Neural progenitor cell (in vitro differentiated cells): Measurements from ENCODE around the gene TSSK2. TPM values are rescaled to one million over a fixed set of nuclear protein-coding genes. Genes with fewer than 3 reads are reported as not detected.

ENCODE experiments used
- DNase-seq: peaks from one replicate; pipeline ENCODE4 v3.0.0-alpha.2; 2016; ENCODE audit warnings: low spot score
- H2AFZ ChIP-seq: fragments of 200-600 bp; sonication (generic); replicated peaks from 2 replicates; pipeline ENCODE4 v1.6.1; 2016; ENCODE audit warnings: antibody characterized with exemption
- H3F3A ChIP-seq: fragments of 200-600 bp; sonication (generic); 2 replicates; pipeline ENCODE4 v1.6.1; 2016; ENCODE audit warnings: antibody characterized with exemption, low read depth
- H3K27ac ChIP-seq: fragments of 200-600 bp; sonication (generic); 2 replicates; pipeline ENCODE4 v1.5.1; 2016; ENCODE audit warnings: mild to moderate bottlenecking
- H3K27me3 ChIP-seq: fragments of 200-600 bp; sonication (generic); 2 replicates; pipeline ENCODE4 v1.6.1; 2016; ENCODE audit warnings: mild to moderate bottlenecking, moderate library complexity
- H3K36me3 ChIP-seq: fragments of 200-600 bp; sonication (generic); 2 replicates; pipeline ENCODE4 v1.5.1; 2016
- H3K4me1 ChIP-seq: fragments of 200-600 bp; sonication (generic); 2 replicates; pipeline ENCODE4 v1.6.1; 2016; ENCODE audit warnings: mixed run types
- H3K4me2 ChIP-seq: fragments of 200-600 bp; sonication (generic); 2 replicates; pipeline ENCODE4 v1.6.1; 2016
- H3K4me3 ChIP-seq: fragments of 200-600 bp; sonication (generic); 2 replicates; pipeline ENCODE4 v1.5.1; 2016
- H3K79me2 ChIP-seq: fragments of 200-600 bp; sonication (generic); 2 replicates; pipeline ENCODE4 v1.6.1; 2016; ENCODE audit warnings: low read depth
- H3K9ac ChIP-seq: fragments of 200-600 bp; sonication (generic); 2 replicates; pipeline ENCODE4 v1.6.1; 2016
- H3K9me3 ChIP-seq: fragments of 200-600 bp; sonication (generic); 2 replicates; pipeline ENCODE4 v1.5.1; 2016; ENCODE audit warnings: low read depth
- H4K20me1 ChIP-seq: fragments of 200-600 bp; sonication (generic); 2 replicates; pipeline ENCODE4 v1.6.1; 2016; ENCODE audit warnings: low read depth
- H3K27ac Mint-ChIP-seq: 3 replicates; pipeline ENCODE4 v1.8.0; 2021; ENCODE audit warnings: mixed read lengths
- H3K27me3 Mint-ChIP-seq: 2 replicates; pipeline ENCODE4 v1.8.0; 2022; ENCODE audit warnings: low read depth, mild to moderate bottlenecking, inconsistent platforms, moderate library complexity, mixed read lengths; ENCODE audit not compliant: insufficient read depth
- H3K36me3 Mint-ChIP-seq: 3 replicates; pipeline ENCODE4 v1.8.0; 2021; ENCODE audit warnings: mixed read lengths
- H3K4me1 Mint-ChIP-seq: 3 replicates; pipeline ENCODE4 v1.8.0; 2021; ENCODE audit warnings: mixed read lengths
- H3K4me3 Mint-ChIP-seq: 3 replicates; pipeline ENCODE4 v1.8.0; 2021; ENCODE audit warnings: mild to moderate bottlenecking, moderate library complexity, mixed read lengths
- H3K9me3 Mint-ChIP-seq: 3 replicates; pipeline ENCODE4 v1.8.0; 2020; ENCODE audit warnings: mixed read lengths
- CTCF ChIP-seq: fragments of 200-600 bp; sonication (generic); IDR thresholded peaks from 2 replicates; pipeline ENCODE4 v1.5.1; 2017; ENCODE audit warnings: antibody characterized with exemption, mild to moderate bottlenecking
- EZH2 ChIP-seq: fragments of 200-600 bp; sonication (generic); IDR thresholded peaks from 2 replicates; pipeline ENCODE4 v1.6.1; 2017; ENCODE audit warnings: antibody characterized with exemption, mild to moderate bottlenecking, moderate library complexity
- EZH2phosphoT487 ChIP-seq: fragments of 200-600 bp; sonication (generic); IDR thresholded peaks from 2 replicates; pipeline ENCODE4 v1.6.1; 2017; ENCODE audit warnings: antibody characterized with exemption
- total RNA-seq: library from RNA; depleted of rRNA; stranded (reverse); fragments of >200 nt; gene quantifications from 2 replicates; pipeline ENCODE4 v1.2.3, GENCODE V29; 2015; ENCODE audit warnings: low replicate concordance

TSSK2 gene
- total RNA-seq, 1 donor from 2014 or later = not detected

GRCh38 chr22:19136915-19137314 lies 5.8 kb downstream of the TSSK2 start:
- H3K9ac ChIP-seq = no peak overlapping the region
- H3F3A ChIP-seq = no peaks in the 10 kb centered on the region
- peaks cover 2% of the 10 kb centered on the region for H3K27me3 Mint-ChIP-seq
- H3K4me1 Mint-ChIP-seq = no peaks in the 10 kb centered on the region
- DNase-seq = no peak
- H3K27me3 ChIP-seq = no peaks in the 10 kb centered on the region
- no peaks in the 10 kb centered on the region for H3K36me3 ChIP-seq
- H3K4me2 ChIP-seq = no peak overlapping the region
- no peak overlapping the region for H3K27ac ChIP-seq
- no peak overlapping the region for H2AFZ ChIP-seq
- TF ChIP-seq EZH2 (no peak), EZH2phosphoT487 (no peak), CTCF (no peak)
- no peaks in the 10 kb centered on the region for H3K9me3 ChIP-seq
- no peaks in the 10 kb centered on the region for H3K9me3 Mint-ChIP-seq
- H3K36me3 Mint-ChIP-seq = peaks cover 14% of the 10 kb centered on the region
- H3K4me3 ChIP-seq = no peak overlapping the region
- H3K79me2 ChIP-seq = no peaks in the 10 kb centered on the region
- H4K20me1 ChIP-seq = no peaks in the 10 kb centered on the region
- no peak overlapping the region for H3K27ac Mint-ChIP-seq
- H3K4me3 Mint-ChIP-seq = no peak overlapping the region
- H3K4me1 ChIP-seq = no peaks in the 10 kb centered on the region

- Histone ChIP-seq H3K9me3 (no peaks in the 10 kb centered on the region), H3K27ac (no peak overlapping the region), H3K4me2 (no peak overlapping the region), H3K4me3 (no peak overlapping the region), H3K27me3 (no peaks in the 10 kb centered on the region), H2AFZ (no peak overlapping the region), H4K20me1 (no peaks in the 10 kb centered on the region), H3K36me3 (no peaks in the 10 kb centered on the region), H3K4me1 (no peaks in the 10 kb centered on the region), H3F3A (no peaks in the 10 kb centered on the region), H3K79me2 (no peaks in the 10 kb centered on the region), H3K9ac (no peak overlapping the region)
- TF ChIP-seq CTCF (no peak), EZH2phosphoT487 (no peak), EZH2 (no peak)
- Mint-ChIP-seq H3K27ac (no peak overlapping the region), H3K4me3 (no peak overlapping the region), H3K27me3 (peaks cover 2% of the 10 kb centered on the region), H3K4me1 (no peaks in the 10 kb centered on the region), H3K36me3 (peaks cover 14% of the 10 kb centered on the region), H3K9me3 (no peaks in the 10 kb centered on the region)
- no peak for DNase-seq
Measured at GRCh38 chr22:19137384-19138216, 6.5 kb downstream of the TSSK2 start.

- Mint-ChIP-seq H3K9me3 (no peaks in the 10 kb centered on the region), H3K27me3 (peaks cover 2% of the 10 kb centered on the region), H3K4me1 (peaks cover 2% of the 10 kb centered on the region), H3K27ac (no peak overlapping the region), H3K36me3 (peaks cover 15% of the 10 kb centered on the region), H3K4me3 (no peak overlapping the region)
- Histone ChIP-seq H4K20me1 (peaks cover 2% of the 10 kb centered on the region), H3K9ac (no peak overlapping the region), H2AFZ (no peak overlapping the region), H3K79me2 (peaks cover 3% of the 10 kb centered on the region), H3K27ac (no peak overlapping the region), H3K4me3 (no peak overlapping the region), H3K4me2 (no peak overlapping the region), H3F3A (no peaks in the 10 kb centered on the region), H3K9me3 (no peaks in the 10 kb centered on the region), H3K27me3 (no peaks in the 10 kb centered on the region), H3K4me1 (peaks cover under 1% of the 10 kb centered on the region), H3K36me3 (no peaks in the 10 kb centered on the region)
- TF ChIP-seq EZH2 = no peak
- TF ChIP-seq CTCF = no peak
- TF ChIP-seq EZH2phosphoT487 = no peak
- DNase-seq = no peak
Measured at GRCh38 chr22:19138217-19139000, 7.3 kb downstream of the TSSK2 start.
